Fibroblast of pulmonary artery (primary cell): ENCODE measurements around the gene TBCCD1.
A peak's percentile ranks its signal among the peaks of the same experiment; 100 is the strongest.

Experiments used
- DNase-seq: peaks from one replicate; pipeline ENCODE4 v3.0.0-alpha.2; 2010; ENCODE audit warnings: low read depth
- H3K4me3 ChIP-seq: replicated peaks from 2 replicates; pipeline ENCODE4 v1.5.1; 2011; ENCODE audit warnings: low read depth, mild to moderate bottlenecking, control low read depth, low read length, moderate library complexity
- TF ChIP-seq, protein P1 (sequence below): IDR thresholded peaks from 2 replicates; pipeline ENCODE4 v1.5.1; 2011; ENCODE audit warnings: mild to moderate bottlenecking, control low read depth, low read length, inconsistent platforms; ENCODE audit errors: missing control alignments

Gene TBCCD1, protein sequence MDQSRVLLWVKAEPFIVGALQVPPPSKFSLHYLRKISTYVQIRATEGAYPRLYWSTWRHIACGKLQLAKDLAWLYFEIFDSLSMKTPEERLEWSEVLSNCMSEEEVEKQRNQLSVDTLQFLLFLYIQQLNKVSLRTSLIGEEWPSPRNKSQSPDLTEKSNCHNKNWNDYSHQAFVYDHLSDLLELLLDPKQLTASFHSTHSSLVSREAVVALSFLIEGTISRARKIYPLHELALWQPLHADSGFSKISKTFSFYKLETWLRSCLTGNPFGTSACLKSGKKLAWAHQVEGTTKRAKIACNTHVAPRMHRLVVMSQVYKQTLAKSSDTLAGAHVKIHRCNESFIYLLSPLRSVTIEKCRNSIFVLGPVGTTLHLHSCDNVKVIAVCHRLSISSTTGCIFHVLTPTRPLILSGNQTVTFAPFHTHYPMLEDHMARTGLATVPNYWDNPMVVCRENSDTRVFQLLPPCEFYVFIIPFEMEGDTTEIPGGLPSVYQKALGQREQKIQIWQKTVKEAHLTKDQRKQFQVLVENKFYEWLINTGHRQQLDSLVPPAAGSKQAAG

DNA sequence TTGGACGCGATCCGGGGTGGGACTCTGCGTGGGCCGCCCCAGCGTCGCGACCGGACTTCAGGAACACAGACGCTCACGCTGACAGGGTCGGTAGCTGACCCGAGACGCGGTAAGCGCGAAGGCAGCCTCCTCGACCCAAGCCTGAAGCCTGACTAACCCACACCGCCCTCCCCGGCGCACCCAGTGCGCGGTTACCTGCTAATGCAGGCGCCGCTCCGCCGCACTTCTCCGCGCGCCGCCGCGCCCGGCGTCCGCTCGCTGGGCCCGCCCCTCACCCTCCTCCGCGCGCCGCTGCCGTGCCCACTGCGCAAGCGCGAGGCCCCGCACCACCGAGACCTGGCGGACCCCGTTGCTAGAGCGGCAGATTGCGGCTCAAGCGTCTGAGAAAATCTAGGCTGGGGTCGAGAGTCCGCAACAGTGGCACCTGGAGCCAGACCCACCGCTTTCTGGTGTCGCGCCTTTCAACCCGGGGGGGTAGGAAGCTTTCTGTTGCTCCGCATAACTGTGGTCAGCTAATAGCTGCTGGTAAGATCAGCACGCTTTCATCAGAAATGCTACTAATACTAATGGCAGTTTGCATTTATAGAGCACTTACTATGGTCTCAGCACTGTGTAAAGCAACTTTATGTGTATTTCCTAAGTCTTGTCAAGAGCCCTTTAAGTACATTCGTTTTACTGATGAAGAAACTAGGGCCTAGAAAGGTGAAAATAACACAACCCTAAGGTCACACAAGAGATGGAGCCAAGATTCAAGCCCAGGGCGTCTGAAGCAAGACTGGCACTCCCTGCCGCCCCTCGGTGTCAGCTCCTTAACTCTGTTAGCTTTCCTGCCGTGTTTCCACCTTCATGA lies at the start of gene TBCCD1:
Gene TBCCD1, minus strand, starts transcription at position 268 of the 850 bp plus-strand sequence. CDS start 3,010 bp downstream, outside the sequence.
- H3K4me3 ChIP-seq, result peak within 1 kb of the TSS; percentile 98
- DNase-seq, result peak; percentile 91
- TF ChIP-seq, protein P1, sequence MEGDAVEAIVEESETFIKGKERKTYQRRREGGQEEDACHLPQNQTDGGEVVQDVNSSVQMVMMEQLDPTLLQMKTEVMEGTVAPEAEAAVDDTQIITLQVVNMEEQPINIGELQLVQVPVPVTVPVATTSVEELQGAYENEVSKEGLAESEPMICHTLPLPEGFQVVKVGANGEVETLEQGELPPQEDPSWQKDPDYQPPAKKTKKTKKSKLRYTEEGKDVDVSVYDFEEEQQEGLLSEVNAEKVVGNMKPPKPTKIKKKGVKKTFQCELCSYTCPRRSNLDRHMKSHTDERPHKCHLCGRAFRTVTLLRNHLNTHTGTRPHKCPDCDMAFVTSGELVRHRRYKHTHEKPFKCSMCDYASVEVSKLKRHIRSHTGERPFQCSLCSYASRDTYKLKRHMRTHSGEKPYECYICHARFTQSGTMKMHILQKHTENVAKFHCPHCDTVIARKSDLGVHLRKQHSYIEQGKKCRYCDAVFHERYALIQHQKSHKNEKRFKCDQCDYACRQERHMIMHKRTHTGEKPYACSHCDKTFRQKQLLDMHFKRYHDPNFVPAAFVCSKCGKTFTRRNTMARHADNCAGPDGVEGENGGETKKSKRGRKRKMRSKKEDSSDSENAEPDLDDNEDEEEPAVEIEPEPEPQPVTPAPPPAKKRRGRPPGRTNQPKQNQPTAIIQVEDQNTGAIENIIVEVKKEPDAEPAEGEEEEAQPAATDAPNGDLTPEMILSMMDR, result no peak

DNA sequence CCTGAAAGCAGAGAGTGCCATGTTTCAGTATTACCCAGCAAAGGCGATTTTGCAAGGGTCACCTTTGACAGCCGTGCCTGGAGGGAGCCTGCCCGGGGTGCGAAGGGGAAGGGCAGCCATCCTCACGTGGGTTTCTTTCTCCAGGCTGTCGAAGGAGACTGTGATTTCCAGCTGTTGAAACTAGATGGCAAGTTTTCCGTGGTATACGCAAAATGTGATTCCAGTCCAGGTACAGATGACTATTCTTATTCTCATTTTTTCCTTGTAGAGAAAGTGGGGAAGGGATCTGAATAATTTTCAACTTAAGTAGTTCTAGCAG lies 49.1 kb upstream of the TBCCD1 start:
- TF ChIP-seq, protein P1, result no peak
- no peak overlapping the region for H3K4me3 ChIP-seq
- no peak for DNase-seq

DNA sequence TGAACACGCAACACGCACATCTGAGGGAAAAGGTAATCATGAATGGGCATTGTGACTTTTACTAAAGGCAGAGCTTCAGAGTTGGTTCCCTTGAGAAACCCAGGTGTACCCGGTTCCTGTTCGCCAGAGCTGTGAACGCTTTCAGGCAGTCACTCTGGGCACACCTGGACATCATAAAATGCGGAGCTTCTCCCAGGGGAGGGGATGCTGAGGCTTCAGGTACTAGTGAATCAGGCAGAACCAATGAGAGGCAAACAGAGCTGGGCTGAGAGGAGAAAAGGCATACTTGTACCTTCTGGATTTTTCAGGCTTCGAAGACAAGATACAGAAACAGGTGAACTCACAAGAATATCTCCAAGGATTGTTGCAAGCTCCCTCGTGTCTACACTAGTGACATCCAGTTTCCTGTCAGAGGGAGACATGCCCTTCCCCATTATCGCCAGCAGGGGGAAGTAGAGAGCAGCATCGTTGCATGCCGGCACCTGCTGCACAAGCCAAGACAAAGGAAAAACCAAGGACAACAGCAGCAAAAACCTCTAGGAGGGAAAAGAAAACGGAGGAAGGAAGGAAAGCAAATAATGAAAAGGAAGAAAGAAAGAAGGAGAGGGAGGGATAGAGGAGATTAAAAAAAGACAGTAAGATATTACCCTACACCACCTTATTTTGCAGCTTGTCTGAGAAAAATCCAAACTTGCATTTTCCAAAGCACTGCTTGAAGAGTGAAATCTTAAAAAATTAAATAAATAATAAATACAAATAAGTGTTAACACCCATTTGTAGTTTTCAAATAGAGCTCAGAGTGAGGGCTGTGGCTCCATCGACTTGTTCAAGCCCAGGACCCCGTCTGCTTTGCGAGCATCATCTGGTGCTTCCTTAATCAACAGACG lies 47.7 kb upstream of the TBCCD1 start:
- DNase-seq, result peak; percentile 80
- TF ChIP-seq, protein P1, result peak; percentile 100
- no peak overlapping the region for H3K4me3 ChIP-seq

DNA sequence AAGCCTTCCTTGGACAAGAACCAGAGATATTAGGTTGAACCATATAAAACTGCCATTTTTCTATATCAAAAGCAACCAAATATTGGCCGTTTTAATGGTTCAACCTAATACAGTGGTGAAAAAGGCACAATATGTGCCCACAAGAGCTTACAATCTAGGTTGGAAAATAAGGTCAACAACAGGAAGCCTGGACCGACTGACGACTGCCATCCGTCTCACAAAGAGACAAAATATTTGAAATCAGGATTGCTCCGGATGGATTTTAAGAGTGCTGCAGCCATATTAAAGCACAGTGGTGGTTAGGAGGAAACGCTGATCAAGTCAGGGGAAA lies 47.1 kb upstream of the TBCCD1 start:
- no peak for DNase-seq
- TF ChIP-seq, protein P1, result no peak

DNA sequence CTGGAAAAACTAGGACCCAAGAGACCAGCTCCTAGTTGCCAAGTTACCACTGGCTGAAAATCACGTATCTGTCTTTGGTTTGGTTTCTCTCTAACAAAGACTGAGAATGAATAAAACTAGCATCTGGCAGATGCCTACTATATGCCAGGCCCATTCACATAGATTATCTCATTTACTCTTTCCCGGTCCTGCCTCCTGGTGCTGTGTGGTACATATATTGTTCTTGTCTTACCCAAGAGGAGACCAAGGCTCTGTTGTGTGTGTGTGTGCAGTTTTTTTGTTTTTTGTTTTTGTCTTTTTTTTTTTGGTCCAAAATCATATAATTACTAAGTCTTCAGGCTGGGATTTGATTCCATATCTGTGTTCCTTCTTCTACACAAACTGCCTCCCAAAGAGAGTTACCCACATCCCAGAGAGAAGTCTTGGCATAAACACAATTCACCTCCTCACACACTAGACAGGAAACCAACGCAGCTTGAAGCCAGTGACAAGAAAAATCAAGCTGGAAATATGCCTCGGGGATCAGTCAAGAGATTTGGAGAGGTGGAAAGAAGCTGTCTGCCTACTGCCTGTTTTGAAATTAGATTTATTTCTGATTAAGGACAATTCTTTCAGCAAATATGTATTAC lies 46.6 kb upstream of the TBCCD1 start:
- no peak for DNase-seq

More for the DNA sequence above, 47.1 kb upstream of the TBCCD1 start:
- no peak overlapping the region for H3K4me3 ChIP-seq

More for the DNA sequence above, 46.6 kb upstream of the TBCCD1 start:
- TF ChIP-seq, protein P1, result no peak
- H3K4me3 ChIP-seq, result no peak overlapping the region
